ENCODE results near the gene KCTD13.
A peak's percentile ranks its signal among the peaks of the same experiment; 100 is the strongest.
"Not testable (repeated sequence)": the region's sequence is repeated elsewhere in the genome, so short reads cannot be mapped to it uniquely, and the experiment has no call there.

The KCTD13 gene

GRCh38 chr16:29925781-29926710, at the start of gene KCTD13:
TSS of gene KCTD13 (minus strand) at chr16:29926226. CDS start at chr16:29926033, 193 bp downstream.
- peak; percentile 99 for DNase-seq

- no peak for DNase-seq
Measured at GRCh38 chr16:29975134-29975538, 49.1 kb upstream of the KCTD13 start.

GRCh38 chr16:29974291-29975133, 48.5 kb upstream of the KCTD13 start:
- DNase-seq: no peak

- DNase-seq: peak; percentile 97
Measured at GRCh38 chr16:29973384-29974246, 47.6 kb upstream of the KCTD13 start, which contains the start of gene TAOK2. TSS of gene TAOK2 (plus strand) at chr16:29973868. CDS start at chr16:29977773, 3,905 bp downstream.

- DNase-seq: no peak
Measured at GRCh38 chr16:29972992-29973383, 47.0 kb upstream of the KCTD13 start.

GRCh38 chr16:29972500-29972899, 46.5 kb upstream of the KCTD13 start:
- DNase-seq: no peak

GRCh38 chr16:29971304-29971703, 45.3 kb upstream of the KCTD13 start:
- DNase-seq: no peak

GRCh38 chr16:29968205-29968604, 42.2 kb upstream of the KCTD13 start:
- DNase-seq: no peak

- no peak for DNase-seq
Measured at GRCh38 chr16:29963021-29963743, 37.2 kb upstream of the KCTD13 start.

GRCh38 chr16:29962344-29962994, 36.4 kb upstream of the KCTD13 start:
- DNase-seq: no peak

- DNase-seq: peak; percentile 98
Measured at GRCh38 chr16:29961479-29962343, 35.7 kb upstream of the KCTD13 start, which contains the start of gene TMEM219. TSS of gene TMEM219 (plus strand) at chr16:29962079. CDS start at chr16:29963144, 1,065 bp downstream.

- DNase-seq: no peak
Measured at GRCh38 chr16:29961127-29961478, 35.1 kb upstream of the KCTD13 start.

GRCh38 chr16:29959821-29960220, 33.8 kb upstream of the KCTD13 start:
- DNase-seq: not testable (repeated sequence)

GRCh38 chr16:29959293-29959692, 33.3 kb upstream of the KCTD13 start:
- DNase-seq: no peak

GRCh38 chr16:29958756-29959155, 32.7 kb upstream of the KCTD13 start:
- no peak for DNase-seq

GRCh38 chr16:29951625-29952365, 25.8 kb upstream of the KCTD13 start:
- no peak for DNase-seq

- DNase-seq: no peak
Measured at GRCh38 chr16:29950806-29951461, 24.9 kb upstream of the KCTD13 start.

GRCh38 chr16:29947897-29948296, 21.9 kb upstream of the KCTD13 start:
- DNase-seq: no peak
